H9 (cell line): ENCODE data around the gene SUFU. TPM values are rescaled to one million over a fixed set of nuclear protein-coding genes. Genes with fewer than 3 reads are reported as not detected.

Experiments used
- DNase-seq: peaks from one replicate; pipeline ENCODE4 v3.0.0-alpha.2; 2017
- H2AFZ ChIP-seq: one replicate; pipeline ENCODE4 v1.6.1; 2013; ENCODE audit warnings: mild to moderate bottlenecking, low read length, control low read depth, moderate library complexity
- H2AK5ac ChIP-seq: 2 replicates; pipeline ENCODE4 v1.6.1; 2013; ENCODE audit warnings: low read length, control low read depth, mixed read lengths; ENCODE audit not compliant: insufficient read length
- H2BK120ac ChIP-seq: one replicate; pipeline ENCODE4 v1.6.1; 2013; ENCODE audit warnings: low read depth, mild to moderate bottlenecking, low read length, control low read depth, inconsistent platforms; ENCODE audit not compliant: poor library complexity, severe bottlenecking
- H2BK12ac ChIP-seq: 2 replicates; pipeline ENCODE4 v1.6.1; 2013; ENCODE audit warnings: low read length, control low read depth, mixed read lengths, low read depth; ENCODE audit not compliant: insufficient read length
- H2BK15ac ChIP-seq: 2 replicates; pipeline ENCODE4 v1.6.1; 2013; ENCODE audit warnings: low read depth, low read length, control low read depth
- H2BK20ac ChIP-seq: one replicate; pipeline ENCODE4 v1.6.1; 2013; ENCODE audit warnings: low read depth, mild to moderate bottlenecking, low read length, control low read depth, inconsistent platforms; ENCODE audit not compliant: poor library complexity, severe bottlenecking
- H2BK5ac ChIP-seq: 2 replicates; pipeline ENCODE4 v1.6.1; 2013; ENCODE audit warnings: low read length, control low read depth, mixed read lengths; ENCODE audit not compliant: insufficient read length
- H3K14ac ChIP-seq: 2 replicates; pipeline ENCODE4 v1.6.1; 2013; ENCODE audit warnings: low read length, control low read depth; ENCODE audit not compliant: insufficient read depth
- H3K18ac ChIP-seq: 2 replicates; pipeline ENCODE4 v1.6.1; 2013; ENCODE audit warnings: low read depth, mild to moderate bottlenecking, mixed read lengths, low read length, control low read depth; ENCODE audit not compliant: insufficient read length
- H3K23ac ChIP-seq: 2 replicates; pipeline ENCODE4 v1.6.1; 2013; ENCODE audit warnings: low read length, control low read depth, mixed read lengths, low read depth; ENCODE audit not compliant: insufficient read length
- H3K23me2 ChIP-seq: 2 replicates; pipeline ENCODE4 v1.6.1; 2013; ENCODE audit warnings: low read depth, mild to moderate bottlenecking, mixed read lengths, low read length, control low read depth; ENCODE audit not compliant: insufficient read length, poor library complexity, severe bottlenecking
- H3K27ac ChIP-seq: 2 replicates; pipeline ENCODE4 v1.5.1; 2013; ENCODE audit warnings: low read length, control low read depth, mixed read lengths, low read depth; ENCODE audit not compliant: insufficient read length
- H3K27me3 ChIP-seq: 2 replicates; pipeline ENCODE4 v1.6.1; 2013; ENCODE audit warnings: low read length, control low read depth, inconsistent platforms; ENCODE audit not compliant: insufficient read depth
- H3K4ac ChIP-seq: 2 replicates; pipeline ENCODE4 v1.6.1; 2013; ENCODE audit warnings: low read depth, mild to moderate bottlenecking, control low read depth, inconsistent platforms, low read length, moderate library complexity
- H3K4me1 ChIP-seq: 2 replicates; pipeline ENCODE4 v1.6.1; 2013; ENCODE audit warnings: low read length, control low read depth, inconsistent platforms; ENCODE audit not compliant: insufficient read depth
- H3K4me2 ChIP-seq: 2 replicates; pipeline ENCODE4 v1.6.1; 2013; ENCODE audit warnings: low read length, control low read depth, mixed read lengths; ENCODE audit not compliant: insufficient read length, insufficient read depth
- H3K56ac ChIP-seq: 2 replicates; pipeline ENCODE4 v1.6.1; 2013; ENCODE audit warnings: low read depth, mild to moderate bottlenecking, mixed read lengths, low read length, control low read depth; ENCODE audit not compliant: insufficient read length
- H3K79me1 ChIP-seq: 2 replicates; pipeline ENCODE4 v1.6.1; 2013; ENCODE audit warnings: low read depth, mild to moderate bottlenecking, moderate library complexity, low read length, control low read depth, inconsistent platforms; ENCODE audit not compliant: insufficient read depth, poor library complexity, severe bottlenecking
- H3K79me2 ChIP-seq: 2 replicates; pipeline ENCODE4 v1.6.1; 2013; ENCODE audit warnings: low read length, control low read depth, inconsistent platforms; ENCODE audit not compliant: insufficient read depth
- H3K9ac ChIP-seq: 2 replicates; pipeline ENCODE4 v1.6.1; 2013; ENCODE audit warnings: low read length, control low read depth, mixed read lengths; ENCODE audit not compliant: insufficient read length; ENCODE audit errors: extremely low read depth
- H3K9me3 ChIP-seq: one replicate; pipeline ENCODE4 v1.6.1; 2013; ENCODE audit warnings: low read depth, low read length, inconsistent platforms; ENCODE audit not compliant: control insufficient read depth
- H3T11ph ChIP-seq: one replicate; pipeline ENCODE4 v1.6.1; 2013; ENCODE audit warnings: mild to moderate bottlenecking, low read length, control low read depth, inconsistent platforms
- H4K20me1 ChIP-seq: one replicate; pipeline ENCODE4 v1.6.1; 2013; ENCODE audit not compliant: control insufficient read depth, insufficient read length, insufficient read depth
- H4K5ac ChIP-seq: 2 replicates; pipeline ENCODE4 v1.6.1; 2013; ENCODE audit warnings: low read depth, mild to moderate bottlenecking, mixed read lengths, low read length, control low read depth; ENCODE audit not compliant: insufficient read length
- H4K8ac ChIP-seq: replicated peaks from 2 replicates; pipeline ENCODE4 v1.6.1; 2013; ENCODE audit warnings: low read length, control low read depth, mixed read lengths, low read depth; ENCODE audit not compliant: insufficient read length
- H4K91ac ChIP-seq: 2 replicates; pipeline ENCODE4 v1.6.1; 2013; ENCODE audit warnings: low read depth, mild to moderate bottlenecking, moderate library complexity, mixed read lengths, low read length, control low read depth; ENCODE audit not compliant: insufficient read length
- H3K27ac Mint-ChIP-seq, 3 experiments: 2 replicates in 2 of 3; 3 replicates in 1 of 3; pipeline ENCODE4 v1.8.0; 2020 to 2021; ENCODE audit warnings: mixed read lengths in 3 of 3, mild to moderate bottlenecking in 1 of 3, moderate library complexity in 1 of 3
- H3K27me3 Mint-ChIP-seq: 2 replicates; pipeline ENCODE4 v1.8.0; 2021; ENCODE audit warnings: low read depth, mild to moderate bottlenecking, moderate library complexity, mixed read lengths
- H3K36me3 Mint-ChIP-seq, 3 experiments: 2 replicates in 2 of 3; 3 replicates in 1 of 3; pipeline ENCODE4 v1.8.0; 2020 to 2021; ENCODE audit warnings: low read depth in 3 of 3, mixed read lengths in 3 of 3; ENCODE audit not compliant: insufficient read depth in 1 of 3
- H3K4me1 Mint-ChIP-seq, 2 experiments: 2 replicates each; pipeline ENCODE4 v1.8.0; 2020; ENCODE audit warnings: mixed read lengths in 2 of 2
- H3K4me3 Mint-ChIP-seq, 2 experiments: 2 replicates in 1 of 2; 3 replicates in 1 of 2; pipeline ENCODE4 v1.8.0; 2020 to 2021; ENCODE audit warnings: mild to moderate bottlenecking in 2 of 2, mixed read lengths in 2 of 2, moderate library complexity in 1 of 2
- H3K9me3 Mint-ChIP-seq, 2 experiments: 2 replicates in 1 of 2; 3 replicates in 1 of 2; pipeline ENCODE4 v1.8.0; 2020; ENCODE audit warnings: mild to moderate bottlenecking in 2 of 2, mixed read lengths in 2 of 2, moderate library complexity in 1 of 2
- WGBS: extraction: QIAGEN DNeasy Blood & Tissue Kit; methylation state at CpG from one replicate; pipeline ENCODE4 v1.1.7; 2013; ENCODE audit warnings: missing lambda C conversion rate, low lambda C conversion rate, mixed read lengths; ENCODE audit not compliant: insufficient read length; ENCODE audit errors: extremely low coverage; 5-methylcytosine and 5-hydroxymethylcytosine counted together
- total RNA-seq: library from RNA; stranded (reverse); gene quantifications from 2 replicates; pipeline ENCODE4 v1.2.1, GENCODE V29; 2021
- TF ChIP-seq, protein P1 (sequence below): fragments of 200-600 bp; sonication (generic); conservative IDR thresholded peaks from 3 replicates; pipeline ENCODE4 v1.8.0; 2021; ENCODE audit warnings: antibody characterized with exemption, mild to moderate bottlenecking

The SUFU gene
- total RNA-seq, 1 experiment from 2014 or later: 9.5 TPM

DNA sequence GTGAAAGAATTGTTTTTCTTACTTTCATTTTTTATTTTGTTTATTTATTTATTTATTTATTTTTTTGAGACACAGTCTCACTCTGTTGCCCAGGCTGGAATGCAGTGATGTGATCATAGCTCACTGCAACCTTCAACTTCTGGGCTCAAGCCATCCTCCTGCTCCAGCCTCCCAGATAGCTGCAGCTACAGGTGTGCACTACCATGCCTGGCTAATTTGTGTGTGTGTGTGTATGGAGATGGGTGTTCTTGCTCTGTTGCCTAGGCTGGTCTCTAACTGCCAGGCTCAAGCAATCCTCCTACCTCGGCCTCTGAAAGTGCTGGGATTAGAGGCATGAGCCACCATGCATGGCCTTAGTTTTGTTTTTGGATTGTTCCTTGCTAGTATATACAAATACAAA lies 85.1 kb downstream of the SUFU start:
- peaks cover 0 to 3% of the 10 kb centered on the region in 2 experiments; a peak in 1 of 5 replicates for H3K9me3 Mint-ChIP-seq
- Histone ChIP-seq H4K8ac (no peak overlapping the region), H4K5ac (no peak overlapping the region), H2BK15ac (no peak overlapping the region), H3K79me1 (no peaks in the 10 kb centered on the region), H3K4me1 (no peaks in the 10 kb centered on the region), H3K4ac (no peak overlapping the region), H2BK12ac (no peak overlapping the region), H3K27ac (no peak overlapping the region), H2AK5ac (no peak overlapping the region), H3K4me2 (no peak overlapping the region), H4K91ac (no peak overlapping the region), H2BK120ac (no peak overlapping the region), H4K20me1 (peaks cover 2% of the 10 kb centered on the region), H3K23me2 (no peaks in the 10 kb centered on the region), H3K9me3 (no peaks in the 10 kb centered on the region), H3K56ac (no peak overlapping the region), H3K14ac (no peak overlapping the region), H3K27me3 (no peaks in the 10 kb centered on the region), H3K18ac (no peak overlapping the region), H3K9ac (no peak overlapping the region), H3K79me2 (no peaks in the 10 kb centered on the region), H3T11ph (no peak overlapping the region), H2AFZ (no peak overlapping the region), H2BK20ac (no peak overlapping the region), H2BK5ac (no peak overlapping the region), H3K23ac (no peak overlapping the region)
- TF ChIP-seq, protein P1, sequence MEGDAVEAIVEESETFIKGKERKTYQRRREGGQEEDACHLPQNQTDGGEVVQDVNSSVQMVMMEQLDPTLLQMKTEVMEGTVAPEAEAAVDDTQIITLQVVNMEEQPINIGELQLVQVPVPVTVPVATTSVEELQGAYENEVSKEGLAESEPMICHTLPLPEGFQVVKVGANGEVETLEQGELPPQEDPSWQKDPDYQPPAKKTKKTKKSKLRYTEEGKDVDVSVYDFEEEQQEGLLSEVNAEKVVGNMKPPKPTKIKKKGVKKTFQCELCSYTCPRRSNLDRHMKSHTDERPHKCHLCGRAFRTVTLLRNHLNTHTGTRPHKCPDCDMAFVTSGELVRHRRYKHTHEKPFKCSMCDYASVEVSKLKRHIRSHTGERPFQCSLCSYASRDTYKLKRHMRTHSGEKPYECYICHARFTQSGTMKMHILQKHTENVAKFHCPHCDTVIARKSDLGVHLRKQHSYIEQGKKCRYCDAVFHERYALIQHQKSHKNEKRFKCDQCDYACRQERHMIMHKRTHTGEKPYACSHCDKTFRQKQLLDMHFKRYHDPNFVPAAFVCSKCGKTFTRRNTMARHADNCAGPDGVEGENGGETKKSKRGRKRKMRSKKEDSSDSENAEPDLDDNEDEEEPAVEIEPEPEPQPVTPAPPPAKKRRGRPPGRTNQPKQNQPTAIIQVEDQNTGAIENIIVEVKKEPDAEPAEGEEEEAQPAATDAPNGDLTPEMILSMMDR: no peak
- no CpG with 5 or more reads among the region's 1 CpG for WGBS
- DNase-seq: no peak
- H3K27ac Mint-ChIP-seq: no peak overlapping the region
- H3K36me3 Mint-ChIP-seq: peaks cover 0 to 2% (median 0%) of the 10 kb centered on the region in 3 experiments; a peak in 1 of 7 replicates
- peaks cover 2% of the 10 kb centered on the region; the same call in 1 of the 2 replicates for H3K27me3 Mint-ChIP-seq
- no peak overlapping the region for H3K4me3 Mint-ChIP-seq
- H3K4me1 Mint-ChIP-seq: no peaks in the 10 kb centered on the region
